Muscle layer of duodenum (tissue), 2 donors: Measurements from ENCODE around the gene COA4.
"Not testable (repeated sequence)": the region's sequence is repeated elsewhere in the genome, so short reads cannot be mapped to it uniquely, and the experiment has no call there.

Experiments used
- H3K27ac ChIP-seq: one replicate; pipeline ENCODE4 v1.7.0; 2013; ENCODE audit warnings: mild to moderate bottlenecking, low read length
- H3K27me3 ChIP-seq: one replicate; pipeline ENCODE4 v1.7.0; 2013; ENCODE audit warnings: low read depth, mild to moderate bottlenecking, control low read depth, low read length
- H3K36me3 ChIP-seq, 2 donors: one replicate each; pipeline ENCODE4 v1.7.0; 2013; ENCODE audit warnings: low read length in 2 of 2, control low read depth in 1 of 2, mild to moderate bottlenecking in 1 of 2; ENCODE audit not compliant: insufficient read depth in 2 of 2, control insufficient read depth in 1 of 2
- H3K4me1 ChIP-seq, 2 donors: one replicate each; pipeline ENCODE4 v1.7.0; 2013; ENCODE audit warnings: low read length in 2 of 2, mild to moderate bottlenecking in 2 of 2, control low read depth in 1 of 2, moderate library complexity in 1 of 2; ENCODE audit not compliant: insufficient read depth in 2 of 2, control insufficient read depth in 1 of 2
- H3K4me3 ChIP-seq, 2 donors: one replicate each; pipeline ENCODE4 v1.7.0; 2013; ENCODE audit warnings: low read length in 2 of 2, low read depth in 1 of 2, mild to moderate bottlenecking in 1 of 2
- H3K9me3 ChIP-seq, 2 donors: one replicate each; pipeline ENCODE4 v1.7.0; 2013; ENCODE audit warnings: low read length in 2 of 2, control low read depth in 1 of 2, mild to moderate bottlenecking in 1 of 2; ENCODE audit not compliant: control insufficient read depth in 1 of 2
- donor health status: healthy.

Gene COA4

DNA sequence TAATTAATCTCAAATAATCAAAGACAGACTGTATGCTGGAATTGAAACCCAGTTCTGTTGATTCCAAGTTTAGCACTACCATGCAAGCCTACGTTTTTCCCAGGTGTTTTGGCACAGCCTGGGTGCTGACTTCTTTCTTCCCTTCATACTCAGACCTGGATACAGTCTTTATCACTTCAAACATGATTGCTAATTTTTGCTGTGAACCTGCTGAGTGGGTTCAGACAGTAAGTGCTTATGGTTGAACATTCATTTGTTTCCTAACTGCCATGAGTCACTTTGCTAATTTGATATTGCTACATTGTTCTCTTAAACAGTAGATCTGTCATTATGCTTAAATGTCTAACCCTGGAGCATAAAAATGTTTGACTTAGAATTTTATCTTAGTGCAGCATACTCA is 12.4 kb upstream of the COA4 start:
- H3K36me3 ChIP-seq: peaks cover 9 to 31% of the 10 kb centered on the region in 2 donors
- no peaks in the 10 kb centered on the region for H3K27me3 ChIP-seq
- H3K4me1 ChIP-seq: no peaks in the 10 kb centered on the region
- no peak overlapping the region for H3K27ac ChIP-seq
- no peak overlapping the region for H3K4me3 ChIP-seq
- no peaks in the 10 kb centered on the region for H3K9me3 ChIP-seq

DNA sequence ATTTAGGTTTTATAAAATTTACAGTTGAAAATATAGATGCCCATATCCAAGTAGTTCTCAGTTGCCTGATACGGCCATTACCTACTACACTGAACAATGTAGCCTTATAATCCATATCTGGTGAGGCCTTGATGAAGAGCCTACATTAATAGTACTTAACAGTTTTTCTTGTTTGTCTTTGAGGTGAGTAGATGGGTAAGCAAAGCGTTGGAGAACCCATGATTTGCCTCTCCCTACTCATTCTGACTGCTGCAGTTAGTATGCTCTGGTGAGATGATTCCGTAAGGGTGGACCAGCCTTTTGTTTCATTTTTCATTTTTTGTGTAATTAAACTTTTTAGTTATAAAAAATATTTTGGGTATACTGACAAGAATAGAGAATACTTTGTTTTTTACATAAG is 11.6 kb upstream of the COA4 start:
- Histone ChIP-seq H3K4me3 (no peak overlapping the region), H3K9me3 (no peaks in the 10 kb centered on the region), H3K4me1 (no peaks in the 10 kb centered on the region), H3K27ac (no peak overlapping the region), H3K36me3 (peaks cover 9 to 27% of the 10 kb centered on the region in 2 donors), H3K27me3 (no peaks in the 10 kb centered on the region)

DNA sequence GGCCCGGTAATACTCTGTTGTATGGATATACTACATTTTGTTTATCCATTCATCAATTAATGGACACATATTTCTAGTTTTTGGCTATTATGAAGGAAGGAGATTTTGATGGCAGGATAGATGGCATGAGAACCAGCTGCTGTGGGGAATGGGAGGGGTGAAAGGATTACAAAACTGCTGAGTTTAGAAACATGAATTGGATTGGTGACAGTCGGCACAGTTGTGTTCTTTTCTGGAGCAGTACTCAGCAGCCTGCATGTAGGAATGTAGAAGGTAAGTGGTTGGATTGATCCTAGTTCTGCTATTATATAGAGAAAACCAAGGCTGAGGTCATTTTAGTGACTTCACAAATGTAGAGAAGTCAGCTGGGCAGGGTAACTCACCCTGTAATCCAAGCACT is 7.2 kb upstream of the COA4 start:
- peaks cover 7 to 11% of the 10 kb centered on the region in 2 donors for H3K36me3 ChIP-seq
- no peak overlapping the region for H3K27ac ChIP-seq
- no peaks in the 10 kb centered on the region for H3K27me3 ChIP-seq
- H3K4me3 ChIP-seq: no peak overlapping the region
- H3K9me3 ChIP-seq: no peaks in the 10 kb centered on the region
- H3K4me1 ChIP-seq: no peaks in the 10 kb centered on the region

DNA sequence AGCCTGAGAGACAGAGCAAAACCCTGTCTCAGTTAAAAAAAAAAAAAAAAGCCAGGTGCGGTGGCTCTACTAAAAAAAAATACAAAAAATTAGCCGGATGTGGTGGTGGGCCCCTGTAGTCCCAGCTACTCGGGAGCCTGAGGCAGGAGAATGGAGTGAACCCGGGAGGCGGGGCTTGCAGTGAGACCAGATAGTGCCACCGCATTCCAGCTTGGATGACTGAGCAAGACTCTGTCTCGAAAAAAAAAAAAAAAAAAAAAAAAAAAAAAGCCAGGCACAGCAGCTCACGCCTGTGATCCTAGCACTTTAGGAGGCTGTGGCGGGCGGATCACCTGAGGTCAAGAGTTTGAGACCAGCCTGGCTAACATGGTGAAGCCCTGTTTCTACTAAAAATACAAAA is 3.8 kb upstream of the COA4 start:
- H3K9me3 ChIP-seq, H3K36me3 ChIP-seq, H3K27ac ChIP-seq, H3K4me3 ChIP-seq, H3K27me3 ChIP-seq: not testable (repeated sequence)
- peaks cover 4 to 13% of the 10 kb centered on the region in 2 donors for H3K4me1 ChIP-seq

DNA sequence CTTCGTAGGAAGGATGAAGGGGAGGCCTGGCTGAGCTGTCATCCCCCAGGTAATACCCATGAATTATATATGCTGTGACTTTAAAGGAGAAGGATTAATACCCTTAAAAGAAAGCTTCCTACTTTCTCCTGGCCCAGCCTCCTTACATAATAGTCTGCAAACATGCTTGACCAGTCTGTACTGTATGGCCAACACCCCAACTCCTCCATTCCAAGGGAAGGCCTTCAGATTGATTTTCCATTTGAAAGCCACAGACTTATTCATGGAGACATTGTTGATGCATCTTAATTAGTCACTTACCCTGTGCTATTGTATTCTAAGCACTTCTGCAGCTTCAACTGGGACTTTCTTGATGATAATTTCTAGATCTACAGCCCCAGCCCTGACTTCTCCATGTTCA is 2.1 kb upstream of the COA4 start:
- H3K36me3 ChIP-seq: peaks cover 0 to 9% of the 10 kb centered on the region in 2 donors
- H3K27ac ChIP-seq: no peak overlapping the region
- H3K27me3 ChIP-seq: no peaks in the 10 kb centered on the region
- no peak overlapping the region for H3K4me3 ChIP-seq
- H3K9me3 ChIP-seq: no peaks in the 10 kb centered on the region
- H3K4me1 ChIP-seq: peaks cover 4 to 24% of the 10 kb centered on the region in 2 donors

DNA sequence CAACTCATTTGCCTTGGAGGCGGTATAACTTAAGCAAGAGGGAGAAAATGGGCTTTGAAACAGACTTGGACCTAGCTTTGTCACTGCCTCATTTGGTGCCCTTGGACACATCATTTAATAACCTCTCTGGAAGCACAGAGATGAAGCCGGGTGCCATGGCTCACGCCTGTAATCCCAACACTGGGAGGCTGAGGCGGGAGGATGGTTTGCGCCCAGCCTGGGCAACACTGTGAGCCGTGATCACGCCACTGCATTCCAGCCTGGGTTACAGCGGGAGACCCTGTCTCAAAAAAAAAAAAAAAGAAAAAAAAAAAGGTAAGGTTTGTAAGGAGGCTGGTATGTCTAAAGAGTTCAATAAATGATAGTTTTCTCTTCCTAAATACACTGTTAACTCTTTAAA is 806 bp downstream of the COA4 start:
- H3K27me3 ChIP-seq: no peaks in the 10 kb centered on the region
- H3K36me3 ChIP-seq: peaks cover 13 to 23% of the 10 kb centered on the region in 2 donors
- peak overlapping the region; percentile 98 for H3K27ac ChIP-seq
- H3K9me3 ChIP-seq: no peaks in the 10 kb centered on the region
- H3K4me1 ChIP-seq: peaks cover 4 to 24% of the 10 kb centered on the region in 2 donors
- H3K4me3 ChIP-seq: peak overlapping the region; percentile 83 to 93

DNA sequence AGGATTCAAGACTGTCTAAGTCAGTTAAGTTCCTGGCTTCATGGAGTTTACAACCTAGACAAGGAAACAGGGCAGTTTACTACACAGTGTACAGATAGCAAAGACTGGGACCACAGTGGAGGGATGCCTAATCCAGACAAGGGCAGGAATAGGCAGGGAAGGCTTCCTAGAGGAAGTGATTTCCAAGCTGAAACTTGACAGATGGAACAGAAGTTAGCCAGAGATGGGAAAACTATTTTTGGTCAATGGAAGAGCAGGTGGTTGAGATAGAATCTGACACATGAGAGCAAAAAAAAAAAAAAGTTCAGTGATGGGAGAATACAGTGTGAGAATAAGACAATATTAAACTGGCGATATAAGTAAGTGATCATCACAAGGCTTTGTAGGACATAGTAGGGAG is 1.3 kb downstream of the COA4 start:
- Histone ChIP-seq H3K27me3 (no peaks in the 10 kb centered on the region), H3K36me3 (peaks cover 13 to 23% of the 10 kb centered on the region in 2 donors), H3K4me1 (peaks cover 4 to 24% of the 10 kb centered on the region in 2 donors), H3K9me3 (no peaks in the 10 kb centered on the region), H3K27ac (peak overlapping the region; percentile 98), H3K4me3 (peak overlapping the region; percentile 83 to 93)

DNA sequence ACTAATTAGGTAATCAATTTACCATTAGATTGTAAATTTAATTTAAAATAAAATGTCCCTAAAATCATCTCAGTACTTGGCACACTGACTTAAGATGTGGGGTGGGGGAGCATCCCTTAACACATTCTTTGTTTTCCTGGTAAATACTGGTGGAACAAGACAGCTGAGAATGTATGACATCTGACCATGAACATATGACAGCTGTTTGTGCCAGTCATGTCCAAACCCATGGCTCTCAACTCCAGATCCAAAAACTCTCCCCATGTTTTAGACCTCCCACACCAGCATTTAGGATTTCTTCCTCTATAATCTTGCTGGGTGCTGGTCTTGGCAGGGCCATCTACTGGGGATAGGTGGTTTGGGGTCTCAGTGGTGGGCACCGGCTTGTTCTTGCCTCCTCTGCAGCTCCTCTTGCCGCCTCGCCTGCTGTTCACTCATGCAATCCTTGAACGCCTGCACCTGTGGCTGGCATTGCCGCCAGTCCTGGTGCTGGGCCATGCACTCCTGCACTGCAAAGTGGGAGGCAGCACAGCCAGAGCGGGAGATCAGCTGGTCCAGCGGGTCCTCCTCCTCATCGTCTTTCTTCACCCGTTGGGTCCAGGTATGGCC is 3.8 kb downstream of the COA4 start:
- Histone ChIP-seq H3K27me3 (no peaks in the 10 kb centered on the region), H3K27ac (no peak overlapping the region), H3K36me3 (peaks cover 13 to 23% of the 10 kb centered on the region in 2 donors), H3K4me1 (peaks cover 3 to 24% of the 10 kb centered on the region in 2 donors), H3K4me3 (no peak overlapping the region), H3K9me3 (no peaks in the 10 kb centered on the region)

DNA sequence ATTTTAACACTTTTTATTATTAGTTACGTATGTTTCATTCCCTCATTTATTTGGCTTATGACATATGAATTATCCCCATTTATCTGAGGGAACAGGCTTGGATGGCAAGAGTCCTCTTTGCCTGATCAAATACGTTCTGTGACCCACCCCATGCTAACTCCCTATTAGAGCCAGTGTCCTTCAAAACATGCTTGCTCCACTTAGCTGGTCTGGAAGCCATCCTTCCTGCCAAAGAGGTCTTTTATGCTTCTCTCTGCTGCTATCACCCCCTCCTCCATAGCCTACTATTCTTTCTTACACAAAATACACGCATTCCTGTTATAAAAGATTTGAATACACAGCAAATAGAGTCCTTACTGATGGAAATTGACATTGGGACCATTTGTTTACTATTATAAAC is 6.4 kb downstream of the COA4 start:
- H3K27ac ChIP-seq: no peak overlapping the region
- no peaks in the 10 kb centered on the region for H3K27me3 ChIP-seq
- peaks cover 14 to 20% of the 10 kb centered on the region in 2 donors for H3K36me3 ChIP-seq
- H3K4me3 ChIP-seq: no peak overlapping the region
- peaks cover 0 to 10% of the 10 kb centered on the region in 2 donors for H3K4me1 ChIP-seq
- H3K9me3 ChIP-seq: no peaks in the 10 kb centered on the region

DNA sequence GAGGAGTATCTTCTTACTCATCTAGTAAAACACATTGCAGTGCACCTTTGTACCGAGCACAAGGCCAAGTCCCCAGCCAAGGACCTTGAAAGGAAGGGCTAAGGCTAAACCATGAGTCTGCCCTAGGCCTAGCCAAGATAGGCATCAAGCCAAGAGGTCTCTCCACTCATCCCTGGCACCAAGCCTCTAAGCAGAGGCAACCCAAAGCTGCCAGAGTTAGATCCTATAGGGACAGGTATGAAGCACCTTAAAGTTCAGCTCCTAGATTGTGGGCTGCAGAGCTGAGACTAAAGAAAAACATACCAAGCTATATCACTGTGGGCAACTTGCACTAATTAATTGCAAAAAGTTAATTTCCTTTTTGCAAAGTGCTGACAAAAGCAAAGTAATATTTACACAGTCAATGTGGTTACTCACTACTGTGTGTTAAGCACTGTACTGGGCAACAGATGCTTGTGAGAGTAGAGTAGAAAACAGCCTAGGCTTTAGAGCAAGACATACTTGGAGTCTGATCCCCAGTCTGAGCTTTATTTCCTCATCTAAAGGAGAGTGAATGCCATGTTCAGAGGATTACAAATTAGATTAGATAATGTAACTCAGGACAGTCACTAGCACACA is 7.2 kb downstream of the COA4 start:
- no peak overlapping the region for H3K4me3 ChIP-seq
- H3K9me3 ChIP-seq: no peaks in the 10 kb centered on the region
- H3K36me3 ChIP-seq: peaks cover 16% of the 10 kb centered on the region in 2 donors
- H3K27me3 ChIP-seq: no peaks in the 10 kb centered on the region
- H3K4me1 ChIP-seq: peaks cover 0 to 1% of the 10 kb centered on the region in 2 donors
- no peak overlapping the region for H3K27ac ChIP-seq

DNA sequence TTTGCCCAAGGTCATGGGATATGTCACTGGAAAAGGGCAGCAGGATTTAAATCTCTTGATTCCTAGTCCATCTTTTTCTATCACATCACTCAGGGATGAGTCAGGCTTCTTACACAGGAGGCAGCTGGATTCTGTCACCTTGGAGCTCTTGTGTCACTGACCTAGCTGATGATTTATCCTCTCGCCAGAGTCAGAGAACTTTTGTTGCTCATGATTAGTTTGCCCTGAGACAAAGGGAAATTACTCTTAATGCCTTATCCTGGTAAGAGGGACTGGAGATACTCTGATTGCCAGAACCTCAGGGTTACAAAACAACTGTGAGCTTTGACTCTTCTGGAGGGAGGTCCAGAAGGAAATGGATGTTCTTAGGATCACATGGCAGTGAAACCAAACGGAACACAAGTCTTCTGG is 10.1 kb downstream of the COA4 start:
- no peak overlapping the region for H3K27ac ChIP-seq
- no peak overlapping the region for H3K4me3 ChIP-seq
- no peaks in the 10 kb centered on the region for H3K9me3 ChIP-seq
- no peaks in the 10 kb centered on the region for H3K4me1 ChIP-seq
- no peaks in the 10 kb centered on the region for H3K27me3 ChIP-seq
- peaks cover 7 to 11% of the 10 kb centered on the region in 2 donors for H3K36me3 ChIP-seq

DNA sequence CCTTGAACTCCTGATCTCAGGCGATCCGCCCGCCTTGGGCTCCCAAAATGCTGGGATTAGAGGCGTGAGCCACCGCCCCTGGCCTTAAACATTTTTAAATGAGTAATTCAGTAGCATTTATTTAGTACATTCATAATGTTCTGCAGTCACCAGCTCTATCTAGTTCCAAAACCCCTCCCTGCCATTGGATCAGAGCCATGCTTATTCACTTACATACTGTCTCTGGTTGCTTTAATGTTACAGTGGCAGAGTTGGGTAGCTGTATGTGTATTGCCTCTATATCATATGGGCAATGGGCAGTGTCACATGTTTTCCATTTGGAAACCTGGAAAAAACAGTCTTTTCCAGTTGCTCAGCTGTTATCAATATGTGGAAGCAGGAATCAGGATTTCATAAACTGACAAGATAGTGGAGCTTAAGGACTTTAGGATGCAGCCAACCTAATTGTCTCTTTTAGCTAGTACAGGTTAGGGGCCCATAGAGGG is 10.5 kb downstream of the COA4 start:
- H3K36me3 ChIP-seq: peaks cover 7 to 11% of the 10 kb centered on the region in 2 donors
- no peaks in the 10 kb centered on the region for H3K9me3 ChIP-seq
- no peaks in the 10 kb centered on the region for H3K27me3 ChIP-seq
- H3K27ac ChIP-seq: no peak overlapping the region
- H3K4me3 ChIP-seq: no peak overlapping the region
- H3K4me1 ChIP-seq: no peaks in the 10 kb centered on the region
